SH-SY5Y (cell line): Measurements from ENCODE around the gene RSPH1.

Experiments used
- GATA2 ChIP-seq: IDR thresholded peaks from 2 replicates; pipeline ENCODE4 v1.6.1; 2011; ENCODE audit warnings: mild to moderate bottlenecking, low read depth, low read length
- GATA3 ChIP-seq: IDR thresholded peaks from 2 replicates; pipeline ENCODE4 v1.6.1; 2011; ENCODE audit warnings: low read depth, mild to moderate bottlenecking, low read length, moderate library complexity

DNA sequence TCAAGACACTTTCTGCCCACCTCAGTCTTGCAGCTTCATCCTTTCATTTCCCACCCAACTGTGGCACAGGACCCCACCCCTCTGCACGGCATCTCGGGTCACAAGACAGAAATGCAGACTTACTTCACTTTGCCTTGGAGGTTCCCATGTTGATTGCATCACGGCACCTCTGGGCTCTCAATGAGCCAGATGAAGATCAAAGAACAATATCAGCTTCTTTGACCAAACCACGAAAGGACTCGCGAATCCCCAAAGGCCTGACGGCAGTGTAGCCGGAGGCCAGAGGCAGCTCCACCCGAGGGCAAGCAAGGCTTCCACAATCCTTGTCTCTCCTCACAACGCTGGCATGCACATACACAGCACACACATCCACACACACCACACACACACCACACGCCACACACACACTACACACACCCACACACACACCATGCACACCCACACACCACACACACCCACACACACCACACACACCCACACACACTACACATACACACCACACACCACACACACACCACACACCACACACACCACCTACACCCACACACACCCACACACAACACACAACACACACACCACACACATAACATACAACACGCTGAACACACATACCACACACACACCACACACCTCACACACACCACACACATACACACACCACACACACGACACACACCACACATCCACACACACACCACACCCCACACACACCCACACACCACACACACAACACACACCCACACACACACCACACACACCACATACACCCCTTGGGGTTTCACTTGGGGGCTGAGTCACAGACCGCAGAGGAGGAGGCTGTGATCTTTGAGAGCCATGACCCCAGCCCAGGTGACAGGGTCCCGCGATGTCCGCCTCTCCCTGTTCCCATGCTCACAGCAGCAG is 56.5 kb downstream of the RSPH1 start:
- TF ChIP-seq GATA3 (no peak), GATA2 (no peak)
